K562 (cell line): ENCODE results near the gene TM7SF3. TPM values are rescaled to one million over a fixed set of nuclear protein-coding genes. Genes with fewer than 3 reads are reported as not detected.

Experiments used
- ADNP ChIP-seq: fragments of 200-800 bp; sonication (Bioruptor generic); IDR thresholded peaks from 2 replicates; pipeline ENCODE4 v1.6.1; 2016; ENCODE audit warnings: missing genetic modification characterization, missing compliant biosample characterization
- DNMT1 ChIP-seq: fragments of 450-650 bp; IDR thresholded peaks from 2 replicates; pipeline ENCODE4 v1.6.1; 2016; ENCODE audit warnings: antibody characterized with exemption, mild to moderate bottlenecking
- HNRNPK ChIP-seq: fragments of 200-400 bp; formaldehyde crosslinking; IDR thresholded peaks from one replicate; pipeline ENCODE4 v1.6.1; 2018; ENCODE audit warnings: mild to moderate bottlenecking, low read depth, low read length; ENCODE audit not compliant: poor library complexity, severe bottlenecking
- HOXB6 ChIP-seq: fragments of 250-450 bp; sonication (Bioruptor Pico); IDR thresholded peaks from 2 replicates; pipeline ENCODE4 v1.5.1; 2022; ENCODE audit warnings: mild to moderate bottlenecking, borderline replicate concordance
- KAT7 ChIP-seq: sonication (generic); formaldehyde crosslinking; IDR thresholded peaks from 2 replicates; pipeline ENCODE4 v1.8.0; 2022; ENCODE audit warnings: missing genetic modification reagents, mild to moderate bottlenecking, borderline replicate concordance
- MEIS2 ChIP-seq: fragments of 450-650 bp; IDR thresholded peaks from 2 replicates; pipeline ENCODE4 v1.6.1; 2014; ENCODE audit warnings: mild to moderate bottlenecking; ENCODE audit not compliant: partially characterized antibody
- NFXL1 ChIP-seq: fragments of 450-650 bp; formaldehyde crosslinking; IDR thresholded peaks from 2 replicates; pipeline ENCODE4 v1.4.0; 2021; ENCODE audit warnings: mild to moderate bottlenecking
- SPI1 ChIP-seq: IDR thresholded peaks from 2 replicates; pipeline ENCODE4 v1.6.1; 2011; ENCODE audit warnings: low read depth, low read length, control low read depth, borderline replicate concordance
- TARDBP ChIP-seq: fragments of 450-650 bp; IDR thresholded peaks from 2 replicates; pipeline ENCODE4 v1.6.1; 2016
- polyA plus RNA-seq, 8 experiments: library from polyadenylated mRNA; depleted of rRNA in 4 of 8; stranded (reverse) in 5 of 8; unstranded in 3 of 8; fragments of >200 nt; fragmentation: Nextera tagmentation in 2 of 8; fragmentation: Illumina TruSeq in 1 of 8; extraction: Ambion mirVana in 2 of 8; extraction: Trizol in 1 of 8; gene quantifications; 2 replicates each; pipeline versions ENCODE4 v1.2.1 to v1.2.3, GENCODE V29; 2011 to 2014; ENCODE audit warnings: inconsistent platforms in 1 of 8, missing spikeins in 1 of 8
- total RNA-seq, 7 experiments: library from RNA; depleted of rRNA in 6 of 7; stranded (reverse); fragments of >200 nt in 6 of 7; fragmentation: Illumina TruSeq in 2 of 7; extraction: Trizol in 2 of 7; gene quantifications; 2 replicates each; pipeline versions ENCODE4 v1.2.1 to v1.2.3, GENCODE V29; 2011 to 2021; ENCODE audit warnings: low replicate concordance in 1 of 7
- TF ChIP-seq, protein P1 (sequence below): fragments of 250-450 bp; sonication (Bioruptor Pico); IDR thresholded peaks from 2 replicates; pipeline ENCODE4 v1.6.1; 2021; ENCODE audit warnings: mild to moderate bottlenecking
- TF ChIP-seq, protein P2 (sequence below): fragments of 450-650 bp; formaldehyde crosslinking; conservative IDR thresholded peaks from 2 replicates; pipeline ENCODE4 v1.4.0; 2022; ENCODE audit warnings: mild to moderate bottlenecking, missing genetic modification characterization
- TF ChIP-seq, protein P3 (sequence below): fragments of 250-450 bp; sonication (Bioruptor Pico); IDR thresholded peaks from 2 replicates; pipeline ENCODE4 v1.4.0; 2020; ENCODE audit warnings: mild to moderate bottlenecking, moderate library complexity
- TF ChIP-seq, protein P4 (sequence below): fragments of 250-450 bp; sonication (Bioruptor Pico); IDR thresholded peaks from 2 replicates; pipeline ENCODE4 v1.5.0; 2020; ENCODE audit warnings: mild to moderate bottlenecking
- TF ChIP-seq, protein P5 (sequence below): fragments of 450-650 bp; IDR thresholded peaks from 2 replicates; pipeline ENCODE4 v1.7.1; 2018; ENCODE audit warnings: mild to moderate bottlenecking, low read depth; ENCODE audit not compliant: partially characterized antibody
- TF ChIP-seq, protein P6 (sequence below), 2 experiments: IDR thresholded peaks; 2 replicates each; pipeline ENCODE4 v1.6.1; 2011; ENCODE audit warnings: borderline replicate concordance in 1 of 2, control low read depth in 1 of 2, low read depth in 1 of 2, low read length in 1 of 2, mild to moderate bottlenecking in 1 of 2, mixed read lengths in 1 of 2, moderate library complexity in 1 of 2; ENCODE audit not compliant: insufficient read depth in 1 of 2, insufficient read length in 1 of 2, poor library complexity in 1 of 2, severe bottlenecking in 1 of 2; ENCODE audit errors: extremely low read depth in 1 of 2
- TF ChIP-seq, protein P7 (sequence below), 2 experiments: fragments of 450-650 bp; conservative IDR thresholded peaks; 2 replicates each; pipeline ENCODE4 v1.6.1; 2017; ENCODE audit warnings: mild to moderate bottlenecking in 2 of 2, moderate library complexity in 2 of 2

The TM7SF3 gene
- total and polyA plus RNA-seq, 9 of the 15 experiments (the other 6 are each of a cell fraction or from before 2014, with no cell fraction given): 9.3 to 90.4 (median 24.8) TPM

DNA sequence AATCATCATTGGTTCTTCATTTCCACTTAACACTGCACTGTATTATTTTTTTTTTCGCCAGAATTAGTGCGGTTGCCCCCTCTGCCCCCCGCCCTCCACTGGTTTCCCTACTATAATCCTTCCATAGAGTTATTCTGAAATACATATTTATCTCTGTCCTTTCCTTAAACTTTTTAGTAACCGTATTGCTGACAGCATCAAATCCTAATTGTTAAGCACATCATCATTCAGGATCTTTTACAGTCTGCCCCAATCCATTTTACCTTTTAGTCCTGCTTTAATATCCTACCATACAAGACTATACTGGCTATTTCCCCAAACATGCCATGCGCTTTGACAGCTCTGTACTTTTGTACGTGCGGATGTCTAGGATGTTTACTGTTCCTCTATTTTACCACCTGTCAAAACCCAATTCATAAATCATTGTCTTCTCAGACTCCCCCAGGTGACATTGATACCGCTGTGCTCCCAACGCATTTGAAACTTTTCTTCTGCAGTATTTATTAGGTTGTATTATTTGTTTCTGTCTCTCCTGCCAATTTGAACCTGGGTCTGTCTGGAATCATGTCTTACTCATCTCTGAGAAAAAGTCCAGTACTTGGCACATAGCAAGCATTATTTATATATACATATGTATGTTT is 74.9 kb downstream of the TM7SF3 start (continued):
- TF ChIP-seq SPI1: 0 out of 2 replicates have a peak, but pooled peaks have one; percentile 34
- TF ChIP-seq, protein P1, sequence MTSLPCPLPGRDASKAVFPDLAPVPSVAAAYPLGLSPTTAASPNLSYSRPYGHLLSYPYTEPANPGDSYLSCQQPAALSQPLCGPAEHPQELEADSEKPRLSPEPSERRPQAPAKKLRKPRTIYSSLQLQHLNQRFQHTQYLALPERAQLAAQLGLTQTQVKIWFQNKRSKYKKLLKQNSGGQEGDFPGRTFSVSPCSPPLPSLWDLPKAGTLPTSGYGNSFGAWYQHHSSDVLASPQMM (CRISPR knock-in tag): no peak
- no peak for TF ChIP-seq HOXB6 (CRISPR knock-in tag)
- TF ChIP-seq TARDBP: no peak
- TF ChIP-seq ADNP (tag): no peak
- TF ChIP-seq, protein P2, sequence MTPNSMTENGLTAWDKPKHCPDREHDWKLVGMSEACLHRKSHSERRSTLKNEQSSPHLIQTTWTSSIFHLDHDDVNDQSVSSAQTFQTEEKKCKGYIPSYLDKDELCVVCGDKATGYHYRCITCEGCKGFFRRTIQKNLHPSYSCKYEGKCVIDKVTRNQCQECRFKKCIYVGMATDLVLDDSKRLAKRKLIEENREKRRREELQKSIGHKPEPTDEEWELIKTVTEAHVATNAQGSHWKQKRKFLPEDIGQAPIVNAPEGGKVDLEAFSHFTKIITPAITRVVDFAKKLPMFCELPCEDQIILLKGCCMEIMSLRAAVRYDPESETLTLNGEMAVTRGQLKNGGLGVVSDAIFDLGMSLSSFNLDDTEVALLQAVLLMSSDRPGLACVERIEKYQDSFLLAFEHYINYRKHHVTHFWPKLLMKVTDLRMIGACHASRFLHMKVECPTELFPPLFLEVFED (CRISPR knock-in tag): no peak
- TF ChIP-seq DNMT1: no peak
- no peak for TF ChIP-seq HNRNPK
- peak; percentile 96 for TF ChIP-seq MEIS2
- TF ChIP-seq, protein P3, sequence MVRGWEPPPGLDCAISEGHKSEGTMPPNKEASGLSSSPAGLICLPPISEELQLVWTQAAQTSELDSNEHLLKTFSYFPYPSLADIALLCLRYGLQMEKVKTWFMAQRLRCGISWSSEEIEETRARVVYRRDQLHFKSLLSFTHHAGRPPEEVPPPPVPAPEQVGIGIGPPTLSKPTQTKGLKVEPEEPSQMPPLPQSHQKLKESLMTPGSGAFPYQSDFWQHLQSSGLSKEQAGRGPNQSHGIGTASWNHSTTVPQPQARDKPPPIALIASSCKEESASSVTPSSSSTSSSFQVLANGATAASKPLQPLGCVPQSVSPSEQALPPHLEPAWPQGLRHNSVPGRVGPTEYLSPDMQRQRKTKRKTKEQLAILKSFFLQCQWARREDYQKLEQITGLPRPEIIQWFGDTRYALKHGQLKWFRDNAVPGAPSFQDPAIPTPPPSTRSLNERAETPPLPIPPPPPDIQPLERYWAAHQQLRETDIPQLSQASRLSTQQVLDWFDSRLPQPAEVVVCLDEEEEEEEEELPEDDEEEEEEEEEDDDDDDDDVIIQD (CRISPR knock-in tag): no peak
- TF ChIP-seq, protein P4, sequence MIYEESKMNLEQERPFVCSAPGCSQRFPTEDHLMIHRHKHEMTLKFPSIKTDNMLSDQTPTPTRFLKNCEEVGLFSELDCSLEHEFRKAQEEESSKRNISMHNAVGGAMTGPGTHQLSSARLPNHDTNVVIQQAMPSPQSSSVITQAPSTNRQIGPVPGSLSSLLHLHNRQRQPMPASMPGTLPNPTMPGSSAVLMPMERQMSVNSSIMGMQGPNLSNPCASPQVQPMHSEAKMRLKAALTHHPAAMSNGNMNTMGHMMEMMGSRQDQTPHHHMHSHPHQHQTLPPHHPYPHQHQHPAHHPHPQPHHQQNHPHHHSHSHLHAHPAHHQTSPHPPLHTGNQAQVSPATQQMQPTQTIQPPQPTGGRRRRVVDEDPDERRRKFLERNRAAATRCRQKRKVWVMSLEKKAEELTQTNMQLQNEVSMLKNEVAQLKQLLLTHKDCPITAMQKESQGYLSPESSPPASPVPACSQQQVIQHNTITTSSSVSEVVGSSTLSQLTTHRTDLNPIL (CRISPR knock-in tag): no peak
- TF ChIP-seq, protein P5, sequence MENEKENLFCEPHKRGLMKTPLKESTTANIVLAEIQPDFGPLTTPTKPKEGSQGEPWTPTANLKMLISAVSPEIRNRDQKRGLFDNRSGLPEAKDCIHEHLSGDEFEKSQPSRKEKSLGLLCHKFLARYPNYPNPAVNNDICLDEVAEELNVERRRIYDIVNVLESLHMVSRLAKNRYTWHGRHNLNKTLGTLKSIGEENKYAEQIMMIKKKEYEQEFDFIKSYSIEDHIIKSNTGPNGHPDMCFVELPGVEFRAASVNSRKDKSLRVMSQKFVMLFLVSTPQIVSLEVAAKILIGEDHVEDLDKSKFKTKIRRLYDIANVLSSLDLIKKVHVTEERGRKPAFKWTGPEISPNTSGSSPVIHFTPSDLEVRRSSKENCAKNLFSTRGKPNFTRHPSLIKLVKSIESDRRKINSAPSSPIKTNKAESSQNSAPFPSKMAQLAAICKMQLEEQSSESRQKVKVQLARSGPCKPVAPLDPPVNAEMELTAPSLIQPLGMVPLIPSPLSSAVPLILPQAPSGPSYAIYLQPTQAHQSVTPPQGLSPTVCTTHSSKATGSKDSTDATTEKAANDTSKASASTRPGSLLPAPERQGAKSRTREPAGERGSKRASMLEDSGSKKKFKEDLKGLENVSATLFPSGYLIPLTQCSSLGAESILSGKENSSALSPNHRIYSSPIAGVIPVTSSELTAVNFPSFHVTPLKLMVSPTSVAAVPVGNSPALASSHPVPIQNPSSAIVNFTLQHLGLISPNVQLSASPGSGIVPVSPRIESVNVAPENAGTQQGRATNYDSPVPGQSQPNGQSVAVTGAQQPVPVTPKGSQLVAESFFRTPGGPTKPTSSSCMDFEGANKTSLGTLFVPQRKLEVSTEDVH: no peak
- TF ChIP-seq KAT7 (CRISPR knock-in tag): no peak
- TF ChIP-seq, protein P6, sequence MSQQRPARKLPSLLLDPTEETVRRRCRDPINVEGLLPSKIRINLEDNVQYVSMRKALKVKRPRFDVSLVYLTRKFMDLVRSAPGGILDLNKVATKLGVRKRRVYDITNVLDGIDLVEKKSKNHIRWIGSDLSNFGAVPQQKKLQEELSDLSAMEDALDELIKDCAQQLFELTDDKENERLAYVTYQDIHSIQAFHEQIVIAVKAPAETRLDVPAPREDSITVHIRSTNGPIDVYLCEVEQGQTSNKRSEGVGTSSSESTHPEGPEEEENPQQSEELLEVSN (IDR thresholded peaks at IDR 0.05; ENCODE audit: borderline replicate concordance in 1 of 2, extremely low read depth in 1 of 2, insufficient read depth in 1 of 2, insufficient read length in 1 of 2, low read depth in 1 of 2, low read length in 1 of 2, poor library complexity in 1 of 2, severe bottlenecking in 1 of 2): no peak
- TF ChIP-seq, protein P7, sequence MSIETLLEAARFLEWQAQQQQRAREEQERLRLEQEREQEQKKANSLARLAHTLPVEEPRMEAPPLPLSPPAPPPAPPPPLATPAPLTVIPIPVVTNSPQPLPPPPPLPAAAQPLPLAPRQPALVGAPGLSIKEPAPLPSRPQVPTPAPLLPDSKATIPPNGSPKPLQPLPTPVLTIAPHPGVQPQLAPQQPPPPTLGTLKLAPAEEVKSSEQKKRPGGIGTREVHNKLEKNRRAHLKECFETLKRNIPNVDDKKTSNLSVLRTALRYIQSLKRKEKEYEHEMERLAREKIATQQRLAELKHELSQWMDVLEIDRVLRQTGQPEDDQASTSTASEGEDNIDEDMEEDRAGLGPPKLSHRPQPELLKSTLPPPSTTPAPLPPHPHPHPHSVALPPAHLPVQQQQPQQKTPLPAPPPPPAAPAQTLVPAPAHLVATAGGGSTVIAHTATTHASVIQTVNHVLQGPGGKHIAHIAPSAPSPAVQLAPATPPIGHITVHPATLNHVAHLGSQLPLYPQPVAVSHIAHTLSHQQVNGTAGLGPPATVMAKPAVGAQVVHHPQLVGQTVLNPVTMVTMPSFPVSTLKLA (conservative IDR thresholded peaks at IDR 0.05): peak; percentile 51 to 69; a peak in 3 of 4 replicates
- no peak for TF ChIP-seq NFXL1
